Stimulated activated naive CD8-positive, alpha-beta T cell treated with anti-CD3 and anti-CD28 coated beads, Interleukin-15, amount 100 ng/mL, for 72 hours (primary cell): Measurements from ENCODE around the gene IFT88.
A peak's percentile ranks its signal among the peaks of the same experiment; 100 is the strongest.
"Not testable (repeated sequence)": the region's sequence is repeated elsewhere in the genome, so short reads cannot be mapped to it uniquely, and the experiment has no call there.

Experiments used
- ATAC-seq: fragments of 150-1000 bp; cut with Tn5 transposase; 2 replicates; pipeline ENCODE4 v1.10.0; 2021; ENCODE audit warnings: mild to moderate bottlenecking, moderate library complexity
- DNase-seq, 2 donors: peaks; one replicate each; pipeline ENCODE4 v3.0.0; 2021 to 2022
- H3K27ac Mint-ChIP-seq, 2 donors: one replicate each; pipeline ENCODE4 v1.8.0; 2022; ENCODE audit warnings: mild to moderate bottlenecking in 2 of 2, mixed read lengths in 2 of 2, moderate library complexity in 2 of 2
- H3K27me3 Mint-ChIP-seq: one replicate; pipeline ENCODE4 v1.8.0; 2022; ENCODE audit warnings: mixed read lengths
- H3K4me1 Mint-ChIP-seq: one replicate; pipeline ENCODE4 v1.8.0; 2022; ENCODE audit warnings: mild to moderate bottlenecking, mixed read lengths
- H3K4me3 Mint-ChIP-seq, 2 donors: one replicate each; pipeline ENCODE4 v1.8.0; 2022; ENCODE audit warnings: mild to moderate bottlenecking in 2 of 2, mixed read lengths in 2 of 2, moderate library complexity in 1 of 2
- H3K9me3 Mint-ChIP-seq, 2 donors: one replicate each; pipeline ENCODE4 v1.8.0; 2022; ENCODE audit warnings: mixed read lengths in 2 of 2

The IFT88 gene

GRCh38 chr13:20658451-20659040 lies 91.6 kb downstream of the IFT88 start:
- ATAC-seq: no peak
- no peak overlapping the region for H3K4me3 Mint-ChIP-seq
- no peaks in the 10 kb centered on the region for H3K9me3 Mint-ChIP-seq
- no peak overlapping the region for H3K27ac Mint-ChIP-seq
- no peaks in the 10 kb centered on the region for H3K4me1 Mint-ChIP-seq
- DNase-seq: no peak
- H3K27me3 Mint-ChIP-seq: no peaks in the 10 kb centered on the region

GRCh38 chr13:20664351-20664750 lies 97.4 kb downstream of the IFT88 start:
- no peak for DNase-seq
- no peak for ATAC-seq
- no peaks in the 10 kb centered on the region for H3K9me3 Mint-ChIP-seq
- no peaks in the 10 kb centered on the region for H3K27me3 Mint-ChIP-seq
- no peaks in the 10 kb centered on the region for H3K4me1 Mint-ChIP-seq
- no peak overlapping the region for H3K27ac Mint-ChIP-seq
- no peak overlapping the region for H3K4me3 Mint-ChIP-seq

- Mint-ChIP-seq H3K27ac (no peak overlapping the region), H3K4me1 (no peaks in the 10 kb centered on the region), H3K9me3 (no peaks in the 10 kb centered on the region), H3K27me3 (no peaks in the 10 kb centered on the region), H3K4me3 (no peak overlapping the region)
- DNase-seq: no peak
- ATAC-seq: no peak
These were observed 100.0 kb downstream of the IFT88 start for GRCh38 chr13:20666948-20667347.

GRCh38 chr13:20667857-20668437 lies 101.0 kb downstream of the IFT88 start:
- no peak for DNase-seq
- no peaks in the 10 kb centered on the region for H3K27me3 Mint-ChIP-seq
- no peaks in the 10 kb centered on the region for H3K9me3 Mint-ChIP-seq
- H3K27ac Mint-ChIP-seq: no peak overlapping the region
- H3K4me3 Mint-ChIP-seq: no peak overlapping the region
- no peak for ATAC-seq
- H3K4me1 Mint-ChIP-seq: no peaks in the 10 kb centered on the region

- DNase-seq (no peak), ATAC-seq (no peak)
- Mint-ChIP-seq H3K4me1 (no peaks in the 10 kb centered on the region), H3K4me3 (no peak overlapping the region), H3K9me3 (no peaks in the 10 kb centered on the region), H3K27me3 (no peaks in the 10 kb centered on the region), H3K27ac (no peak overlapping the region)
These were observed 102.2 kb downstream of the IFT88 start for GRCh38 chr13:20669162-20669561.

- ATAC-seq (no peak), DNase-seq (no peak)
- H3K9me3 Mint-ChIP-seq: no peaks in the 10 kb centered on the region
- no peaks in the 10 kb centered on the region for H3K27me3 Mint-ChIP-seq
- H3K4me1 Mint-ChIP-seq: no peaks in the 10 kb centered on the region
- no peak overlapping the region for H3K27ac Mint-ChIP-seq
- H3K4me3 Mint-ChIP-seq: no peak overlapping the region
These were observed 104.8 kb downstream of the IFT88 start for GRCh38 chr13:20671789-20672188.

GRCh38 chr13:20672772-20673171 lies 105.8 kb downstream of the IFT88 start:
- Mint-ChIP-seq H3K27ac (no peak overlapping the region), H3K27me3 (no peaks in the 10 kb centered on the region), H3K4me1 (no peaks in the 10 kb centered on the region), H3K9me3 (no peaks in the 10 kb centered on the region), H3K4me3 (no peak overlapping the region)
- no peak for ATAC-seq
- DNase-seq: no peak

- Mint-ChIP-seq H3K4me1 (no peaks in the 10 kb centered on the region), H3K27me3 (no peaks in the 10 kb centered on the region), H3K27ac (no peak overlapping the region), H3K4me3 (no peak overlapping the region), H3K9me3 (no peaks in the 10 kb centered on the region)
- ATAC-seq: no peak
- no peak for DNase-seq
These were observed 106.8 kb downstream of the IFT88 start for GRCh38 chr13:20673715-20674114.

- ATAC-seq: no peak
- no peaks in the 10 kb centered on the region for H3K9me3 Mint-ChIP-seq
- H3K4me3 Mint-ChIP-seq: no peak overlapping the region
- no peak for DNase-seq
- H3K4me1 Mint-ChIP-seq: no peaks in the 10 kb centered on the region
- no peak overlapping the region for H3K27ac Mint-ChIP-seq
- no peaks in the 10 kb centered on the region for H3K27me3 Mint-ChIP-seq
These were observed 109.3 kb downstream of the IFT88 start for GRCh38 chr13:20676213-20676612.

- not testable (repeated sequence) for H3K27ac Mint-ChIP-seq, H3K4me1 Mint-ChIP-seq, H3K4me3 Mint-ChIP-seq, H3K27me3 Mint-ChIP-seq, H3K9me3 Mint-ChIP-seq, DNase-seq, ATAC-seq
These were observed 111.6 kb downstream of the IFT88 start for GRCh38 chr13:20678606-20679005.

GRCh38 chr13:20679879-20680278 lies 112.9 kb downstream of the IFT88 start:
- ATAC-seq (no peak), DNase-seq (no peak)
- Mint-ChIP-seq H3K4me1 (no peaks in the 10 kb centered on the region), H3K27me3 (no peaks in the 10 kb centered on the region), H3K9me3 (no peaks in the 10 kb centered on the region), H3K27ac (no peak overlapping the region), H3K4me3 (no peak overlapping the region)

GRCh38 chr13:20680416-20681080 lies 113.6 kb downstream of the IFT88 start:
- H3K27me3 Mint-ChIP-seq: no peaks in the 10 kb centered on the region
- H3K27ac Mint-ChIP-seq: no peak overlapping the region
- H3K4me3 Mint-ChIP-seq: no peak overlapping the region
- no peak for ATAC-seq
- H3K4me1 Mint-ChIP-seq: no peaks in the 10 kb centered on the region
- H3K9me3 Mint-ChIP-seq: no peaks in the 10 kb centered on the region
- no peak for DNase-seq

- not testable (repeated sequence) for H3K9me3 Mint-ChIP-seq, ATAC-seq, H3K4me3 Mint-ChIP-seq, H3K27ac Mint-ChIP-seq, H3K27me3 Mint-ChIP-seq, DNase-seq, H3K4me1 Mint-ChIP-seq
These were observed 114.5 kb downstream of the IFT88 start for GRCh38 chr13:20681481-20681880.

GRCh38 chr13:20682061-20682460 lies 115.1 kb downstream of the IFT88 start:
- DNase-seq (no peak), ATAC-seq (no peak)
- Mint-ChIP-seq H3K4me1 (no peaks in the 10 kb centered on the region), H3K9me3 (no peaks in the 10 kb centered on the region), H3K27ac (no peak overlapping the region), H3K27me3 (no peaks in the 10 kb centered on the region), H3K4me3 (no peak overlapping the region)

GRCh38 chr13:20684041-20684440 lies 117.1 kb downstream of the IFT88 start:
- ATAC-seq: no peak
- H3K9me3 Mint-ChIP-seq: no peaks in the 10 kb centered on the region
- no peak overlapping the region for H3K4me3 Mint-ChIP-seq
- DNase-seq: no peak
- no peaks in the 10 kb centered on the region for H3K4me1 Mint-ChIP-seq
- H3K27me3 Mint-ChIP-seq: no peaks in the 10 kb centered on the region
- H3K27ac Mint-ChIP-seq: no peak overlapping the region

- ATAC-seq (no peak), DNase-seq (no peak)
- no peaks in the 10 kb centered on the region for H3K27me3 Mint-ChIP-seq
- no peaks in the 10 kb centered on the region for H3K9me3 Mint-ChIP-seq
- H3K27ac Mint-ChIP-seq: peak overlapping the region in 1 of 2 donors; percentile 72
- no peak overlapping the region for H3K4me3 Mint-ChIP-seq
- no peaks in the 10 kb centered on the region for H3K4me1 Mint-ChIP-seq
These were observed 117.6 kb downstream of the IFT88 start for GRCh38 chr13:20684546-20684945.

- Mint-ChIP-seq H3K27ac (no peak overlapping the region), H3K9me3 (no peaks in the 10 kb centered on the region), H3K4me3 (no peak overlapping the region), H3K4me1 (no peaks in the 10 kb centered on the region), H3K27me3 (no peaks in the 10 kb centered on the region)
- no peak for ATAC-seq
- no peak for DNase-seq
These were observed 118.1 kb downstream of the IFT88 start for GRCh38 chr13:20685092-20685491.
